ENCODE data around the gene PSMB9. TPM values are rescaled to one million over a fixed set of nuclear protein-coding genes. Genes with fewer than 3 reads are reported as not detected.
A peak's percentile ranks its signal among the peaks of the same experiment; 100 is the strongest.

Gene PSMB9
- total RNA-seq, 4 donors from 2014 or later = 12.6 to 35.8 (median 19.1) TPM

DNA sequence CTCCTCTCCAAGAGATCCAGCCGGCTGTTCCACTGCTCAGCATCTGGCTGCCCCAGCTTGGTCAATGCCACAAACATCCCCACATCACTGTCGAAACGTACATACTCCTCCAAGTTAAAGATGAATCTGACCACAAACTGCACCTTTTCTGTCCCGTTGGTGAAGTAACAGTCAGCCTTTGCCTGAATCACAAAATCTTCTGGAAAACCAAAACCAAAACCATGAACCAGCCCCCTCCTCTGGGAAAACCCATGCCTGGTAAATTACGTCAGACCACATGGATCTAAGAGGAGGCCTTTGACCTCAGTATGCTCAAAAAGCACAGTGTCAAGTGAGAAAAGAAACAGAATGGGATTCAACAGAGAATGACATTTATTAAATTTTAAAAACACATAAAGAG is 38.9 kb upstream of the PSMB9 start:
- WGBS = 80% methylated on average over 5 of the region's 5 CpGs
- TF ChIP-seq POLR2AphosphoS5 (IDR thresholded peaks at IDR 0.05) (no peak), EP300 (IDR thresholded peaks at IDR 0.05) (no peak), CTCF (IDR thresholded peaks at IDR 0.05) (no peak), POLR2A (IDR thresholded peaks at IDR 0.05) (no peak)
- Histone ChIP-seq H3K27ac (peak overlapping the region; percentile 14), H3K4me3 (peak overlapping the region; percentile 3), H3K4me1 (peaks cover 30% of the 10 kb centered on the region), H3K36me3 (no peaks in the 10 kb centered on the region), H3K9me3 (no peaks in the 10 kb centered on the region), H3K27me3 (no peaks in the 10 kb centered on the region)
- no peak for DNase-seq (ENCODE audit: low spot score in 2 of 2)

DNA sequence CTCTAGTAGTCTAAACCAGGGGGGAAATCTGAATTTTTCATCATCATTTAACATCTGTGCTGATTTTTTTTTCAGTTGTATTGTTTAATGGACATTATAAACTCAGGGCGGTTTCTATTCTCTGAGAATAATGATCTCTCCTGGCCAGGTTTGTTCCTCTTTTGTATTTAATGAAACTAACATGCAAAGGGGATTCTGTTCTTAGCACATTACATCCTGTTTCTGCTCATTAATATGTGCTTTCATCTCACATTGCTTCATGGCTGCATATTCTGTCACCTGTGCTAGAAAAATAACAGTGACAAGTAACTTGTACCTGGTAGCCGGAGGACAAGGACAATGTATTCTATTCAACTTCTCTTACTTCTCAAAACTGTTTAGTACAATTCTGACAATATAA is 38.0 kb upstream of the PSMB9 start:
- Histone ChIP-seq H3K4me1 (peaks cover 34% of the 10 kb centered on the region), H3K9me3 (no peaks in the 10 kb centered on the region), H3K4me3 (no peak overlapping the region), H3K27me3 (no peaks in the 10 kb centered on the region), H3K36me3 (no peaks in the 10 kb centered on the region), H3K27ac (peak overlapping the region; percentile 58)
- WGBS = 89% methylated on average over 2 of the region's 2 CpGs
- DNase-seq (ENCODE audit: low spot score in 2 of 2) = no peak
- TF ChIP-seq POLR2AphosphoS5 (IDR thresholded peaks at IDR 0.05) (no peak), POLR2A (IDR thresholded peaks at IDR 0.05) (no peak), EP300 (IDR thresholded peaks at IDR 0.05) (no peak), CTCF (IDR thresholded peaks at IDR 0.05) (no peak)

DNA sequence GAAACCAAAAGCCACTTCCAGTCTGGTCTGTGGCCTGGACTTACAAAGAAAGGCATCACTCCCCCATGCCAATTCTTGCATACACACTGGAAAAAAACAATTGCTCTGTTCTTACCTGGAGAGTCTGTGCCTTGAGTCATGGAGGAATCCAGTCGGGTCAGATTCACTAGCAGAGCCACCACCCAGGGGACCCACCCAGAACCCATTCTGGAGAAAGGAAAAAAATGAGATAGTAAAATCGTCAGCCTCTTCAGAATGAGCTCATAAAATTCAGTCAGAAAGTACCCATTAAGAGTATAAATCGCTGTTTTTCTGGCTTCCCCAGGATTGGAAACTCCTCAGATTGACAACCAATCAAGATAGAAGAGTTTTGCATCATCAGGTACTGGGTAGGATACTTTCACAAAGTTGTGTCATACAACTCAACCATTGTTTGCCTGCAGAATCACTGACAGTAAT is 37.2 kb upstream of the PSMB9 start, which contains the start of gene HLA-DOB:
TSS of gene HLA-DOB (minus strand) at position 257 of the 459 bp plus-strand sequence. CDS start at position 206, 51 bp downstream.
- WGBS = 20% methylated on average over 3 of the region's 3 CpGs
- no peak for DNase-seq (ENCODE audit: low spot score in 2 of 2)
- H3K4me1 ChIP-seq = peaks cover 34% of the 10 kb centered on the region

GRCh38 chr6:32818867-32819266 is 35.1 kb upstream of the PSMB9 start:
- 55% methylated on average over 2 of the region's 2 CpGs for WGBS
- H3K4me1 ChIP-seq = peaks cover 34% of the 10 kb centered on the region
- no peaks in the 10 kb centered on the region for H3K36me3 ChIP-seq
- H3K27me3 ChIP-seq = no peaks in the 10 kb centered on the region
- no peak overlapping the region for H3K4me3 ChIP-seq
- DNase-seq (ENCODE audit: low spot score in 2 of 2) = no peak
- no peak overlapping the region for H3K27ac ChIP-seq
- H3K9me3 ChIP-seq = no peaks in the 10 kb centered on the region
- TF ChIP-seq POLR2AphosphoS5 (IDR thresholded peaks at IDR 0.05) = no peak
- TF ChIP-seq CTCF (IDR thresholded peaks at IDR 0.05) = no peak

More for the DNA sequence above, 37.2 kb upstream of the PSMB9 start, which contains the start of gene HLA-DOB:
- peak within 1 kb of the TSS; percentile 58 for H3K27ac ChIP-seq
- no peak for TF ChIP-seq POLR2A (IDR thresholded peaks at IDR 0.05)
- TF ChIP-seq POLR2AphosphoS5 (IDR thresholded peaks at IDR 0.05) = no peak
- TF ChIP-seq CTCF (IDR thresholded peaks at IDR 0.05) = no peak
- no peak for TF ChIP-seq EP300 (IDR thresholded peaks at IDR 0.05)
- no peaks in the 10 kb centered on the region for H3K9me3 ChIP-seq
- no peaks in the 10 kb centered on the region for H3K27me3 ChIP-seq
- H3K4me3 ChIP-seq = peak within 1 kb of the TSS; percentile 10
- no peaks in the 10 kb centered on the region for H3K36me3 ChIP-seq

DNA sequence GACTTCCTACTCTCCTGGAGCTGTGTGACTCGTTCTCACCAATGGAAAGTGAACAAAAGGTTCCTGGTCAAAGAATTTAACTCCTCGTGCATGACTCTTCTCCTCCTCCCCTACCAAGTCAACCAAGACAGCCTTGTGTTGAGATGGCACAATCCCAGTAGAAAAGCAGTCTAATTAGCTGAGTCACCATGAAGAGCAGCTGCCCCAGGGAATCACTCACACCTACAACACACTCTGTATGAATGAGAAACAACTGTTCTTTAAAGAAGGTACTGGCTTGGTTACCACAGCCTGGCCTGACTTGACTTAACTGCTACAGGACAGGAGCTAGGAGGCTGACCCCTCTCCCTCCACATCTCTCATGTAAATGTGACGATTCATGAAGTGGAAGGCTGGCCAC is 34.3 kb upstream of the PSMB9 start:
- peaks cover 34% of the 10 kb centered on the region for H3K4me1 ChIP-seq
- H3K4me3 ChIP-seq = no peak overlapping the region
- no peaks in the 10 kb centered on the region for H3K36me3 ChIP-seq
- H3K27ac ChIP-seq = no peak overlapping the region
- no peaks in the 10 kb centered on the region for H3K27me3 ChIP-seq
- TF ChIP-seq EP300 (IDR thresholded peaks at IDR 0.05) = no peak
- no peaks in the 10 kb centered on the region for H3K9me3 ChIP-seq
- WGBS = 44% methylated on average over 3 of the region's 3 CpGs
- no peak for DNase-seq (ENCODE audit: low spot score in 2 of 2)

GRCh38 chr6:32825966-32826365 is 28.0 kb upstream of the PSMB9 start:
- H3K9me3 ChIP-seq = no peaks in the 10 kb centered on the region
- 29% methylated on average over 2 of the region's 2 CpGs for WGBS
- TF ChIP-seq CTCF (IDR thresholded peaks at IDR 0.05) (peak in 1 of 2 donors; percentile 4), POLR2AphosphoS5 (IDR thresholded peaks at IDR 0.05) (no peak)
- peaks cover 13% of the 10 kb centered on the region for H3K4me1 ChIP-seq
- H3K4me3 ChIP-seq = no peak overlapping the region
- no peak overlapping the region for H3K27ac ChIP-seq
- DNase-seq (ENCODE audit: low spot score in 2 of 2) = no peak
- no peaks in the 10 kb centered on the region for H3K27me3 ChIP-seq
- H3K36me3 ChIP-seq = peaks cover 25% of the 10 kb centered on the region
